HepG2 (cell line): Measurements from ENCODE around the gene NT5DC2. TPM values are rescaled to one million over a fixed set of nuclear protein-coding genes. Genes with fewer than 3 reads are reported as not detected.

ENCODE experiments used
- AGO2 ChIP-seq: fragments of 200-400 bp; formaldehyde crosslinking; optimal IDR thresholded peaks from 2 replicates; pipeline ENCODE3; 2017; ENCODE audit warnings: mild to moderate bottlenecking, low read depth, low read length, moderate library complexity
- CC2D1A ChIP-seq: sonication (generic); formaldehyde crosslinking; IDR thresholded peaks from 2 replicates; pipeline ENCODE4 v1.8.1; 2023; ENCODE audit warnings: mild to moderate bottlenecking, missing genetic modification reagents
- HES4 ChIP-seq: sonication (generic); formaldehyde crosslinking; IDR thresholded peaks from 2 replicates; pipeline ENCODE4 v1.9.0; 2021; ENCODE audit warnings: mild to moderate bottlenecking, missing genetic modification reagents, borderline replicate concordance
- IKZF4 ChIP-seq: sonication (generic); formaldehyde crosslinking; IDR thresholded peaks from 2 replicates; pipeline ENCODE4 v1.5.1; 2020; ENCODE audit warnings: borderline replicate concordance, mild to moderate bottlenecking, low read depth, missing genetic modification reagents; ENCODE audit errors: not compliant biosample characterization
- MED13 ChIP-seq: sonication (generic); formaldehyde crosslinking; IDR thresholded peaks from 2 replicates; pipeline ENCODE4 v1.5.0; 2020; ENCODE audit warnings: missing genetic modification reagents
- NCOA1 ChIP-seq: sonication (generic); formaldehyde crosslinking; IDR thresholded peaks from 2 replicates; pipeline ENCODE4 v1.9.0; 2021; ENCODE audit warnings: missing genetic modification reagents
- PCBP2 ChIP-seq: fragments of 200-400 bp; formaldehyde crosslinking; optimal IDR thresholded peaks from 2 replicates; pipeline ENCODE3; 2018; ENCODE audit warnings: low read length, low read depth; ENCODE audit not compliant: poor library complexity, severe bottlenecking
- PRDM10 ChIP-seq: sonication (generic); formaldehyde crosslinking; IDR thresholded peaks from 2 replicates; pipeline ENCODE4 v1.4.0; 2020; ENCODE audit warnings: low read depth, missing genetic modification reagents
- RARG ChIP-seq: sonication (generic); formaldehyde crosslinking; IDR thresholded peaks from 2 replicates; pipeline ENCODE4 v1.4.0; 2020; ENCODE audit warnings: low read depth, mild to moderate bottlenecking, missing genetic modification reagents
- RBM39 ChIP-seq: fragments of 200-400 bp; formaldehyde crosslinking; IDR thresholded peaks from one replicate; pipeline ENCODE4 v1.6.1; 2018; ENCODE audit warnings: antibody characterized with exemption, mild to moderate bottlenecking, low read depth, low read length; ENCODE audit not compliant: poor library complexity, severe bottlenecking
- SNAI1 ChIP-seq: sonication (generic); formaldehyde crosslinking; IDR thresholded peaks from 2 replicates; pipeline ENCODE4 v1.5.0; 2020; ENCODE audit warnings: mild to moderate bottlenecking, missing genetic modification reagents, borderline replicate concordance
- STAT5B ChIP-seq: sonication (generic); formaldehyde crosslinking; IDR thresholded peaks from 2 replicates; pipeline ENCODE4 v1.4.0; 2020; ENCODE audit warnings: missing genetic modification reagents
- TAF1 ChIP-seq: sonication (generic); formaldehyde crosslinking; IDR thresholded peaks from 2 replicates; pipeline ENCODE4 v1.4.0; 2020; ENCODE audit warnings: missing genetic modification reagents
- TARDBP ChIP-seq: sonication (generic); formaldehyde crosslinking; IDR thresholded peaks from 2 replicates; pipeline ENCODE4 v1.8.0; 2022; ENCODE audit warnings: mild to moderate bottlenecking, missing genetic modification reagents
- TSC22D2 ChIP-seq: sonication (generic); formaldehyde crosslinking; IDR thresholded peaks from 2 replicates; pipeline ENCODE4 v1.5.1; 2020; ENCODE audit warnings: missing genetic modification reagents, mild to moderate bottlenecking, borderline replicate concordance
- ZBTB3 ChIP-seq: sonication (generic); formaldehyde crosslinking; IDR thresholded peaks from 2 replicates; pipeline ENCODE4 v1.4.0; 2020; ENCODE audit warnings: low read depth, mild to moderate bottlenecking, moderate library complexity, missing genetic modification reagents, borderline replicate concordance
- ZBTB42 ChIP-seq: sonication (generic); formaldehyde crosslinking; IDR thresholded peaks from 2 replicates; pipeline ENCODE4 v1.5.0; 2020; ENCODE audit warnings: mild to moderate bottlenecking, missing genetic modification reagents
- ZNF234 ChIP-seq: sonication (generic); formaldehyde crosslinking; conservative IDR thresholded peaks from 2 replicates; pipeline ENCODE4 v1.5.1; 2020; ENCODE audit warnings: mild to moderate bottlenecking, missing genetic modification reagents
- ZNF432 ChIP-seq: sonication (generic); formaldehyde crosslinking; IDR thresholded peaks from 2 replicates; pipeline ENCODE4 v1.5.0; 2020; ENCODE audit warnings: missing genetic modification reagents, mild to moderate bottlenecking, borderline replicate concordance
- ZNF44 ChIP-seq: sonication (generic); formaldehyde crosslinking; IDR thresholded peaks from 2 replicates; pipeline ENCODE4 v1.5.1; 2020; ENCODE audit warnings: mild to moderate bottlenecking, missing genetic modification reagents
- ZNF605 ChIP-seq: sonication (generic); formaldehyde crosslinking; IDR thresholded peaks from 2 replicates; pipeline ENCODE4 v1.8.0; 2022; ENCODE audit warnings: mild to moderate bottlenecking, missing genetic modification reagents
- ZNF75D ChIP-seq: sonication (generic); formaldehyde crosslinking; IDR thresholded peaks from 2 replicates; pipeline ENCODE4 v1.8.1; 2023; ENCODE audit warnings: missing genetic modification reagents, mild to moderate bottlenecking, borderline replicate concordance
- ZSCAN29 ChIP-seq: sonication (generic); formaldehyde crosslinking; conservative IDR thresholded peaks from 2 replicates; pipeline ENCODE4 v1.4.0; 2020; ENCODE audit warnings: mild to moderate bottlenecking, missing genetic modification reagents
- polyA plus RNA-seq, 8 experiments: library from polyadenylated mRNA; depleted of rRNA in 3 of 8; stranded (reverse) in 7 of 8; unstranded in 1 of 8; fragments of >200 nt; fragmentation: Illumina TruSeq in 4 of 8; extraction: Trizol in 4 of 8; gene quantifications; 2 replicates each; pipeline versions ENCODE4 v1.2.1 to v1.2.3, GENCODE V29; 2011 to 2016; ENCODE audit warnings: low read depth in 4 of 8, missing spikeins in 1 of 8, mixed read lengths in 1 of 8; ENCODE audit not compliant: insufficient read depth in 1 of 8
- total RNA-seq, 5 experiments: library from RNA; depleted of rRNA; stranded (reverse); fragments of >200 nt; fragmentation: Illumina TruSeq; extraction: Trizol; gene quantifications; 2 replicates each; pipeline ENCODE4 v1.2.3, GENCODE V29; 2016; ENCODE audit warnings: low read depth in 1 of 5
- TF ChIP-seq, protein P1 (sequence below): fragments of 450-650 bp; IDR thresholded peaks from 2 replicates; pipeline ENCODE4 v1.6.1; 2017

The NT5DC2 gene
- total and polyA plus RNA-seq, 2 of the 13 experiments (the other 11 are each of a cell fraction or from before 2014, with no cell fraction given), result 131 to 240 TPM

DNA sequence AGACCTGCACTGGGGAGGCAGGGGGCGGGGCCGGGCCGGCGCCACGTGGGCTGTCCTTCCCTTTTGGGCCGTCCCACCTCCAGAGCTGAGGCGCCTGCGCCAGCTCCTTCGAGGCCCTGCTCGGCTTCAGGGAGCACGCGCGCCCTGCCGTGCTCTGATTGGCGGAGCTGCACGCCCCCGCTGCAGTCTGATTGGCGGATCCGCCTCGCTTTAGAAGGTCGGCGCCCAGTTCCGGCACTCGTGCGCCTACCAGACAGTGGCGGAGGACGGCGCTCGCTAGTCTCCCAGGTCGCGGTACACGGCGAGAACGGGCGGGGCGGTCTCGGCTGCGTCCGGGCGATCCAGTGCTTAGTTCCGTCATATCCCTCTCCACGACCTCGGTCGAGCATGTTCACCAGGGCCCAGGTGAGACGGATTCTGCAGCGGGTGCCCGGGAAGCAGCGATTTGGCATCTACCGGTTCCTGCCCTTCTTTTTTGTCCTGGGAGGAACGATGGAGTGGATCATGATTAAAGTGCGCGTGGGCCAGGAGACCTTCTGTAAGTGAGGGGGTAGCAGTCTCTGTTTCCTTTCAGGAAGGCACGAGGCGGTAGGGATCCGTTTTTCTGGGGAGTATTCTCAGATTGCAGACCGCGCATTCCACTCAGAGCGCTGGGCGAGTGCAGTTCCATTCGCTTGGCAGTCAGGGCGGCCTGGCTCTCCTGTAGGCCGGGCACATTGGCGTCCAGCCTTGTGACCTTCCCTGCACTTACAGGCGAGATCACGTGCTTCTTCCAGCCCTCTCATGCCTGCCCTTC is 2.9 kb upstream of the NT5DC2 start, which contains the start of gene UQCC5 (continued):
- TF ChIP-seq, protein P1, sequence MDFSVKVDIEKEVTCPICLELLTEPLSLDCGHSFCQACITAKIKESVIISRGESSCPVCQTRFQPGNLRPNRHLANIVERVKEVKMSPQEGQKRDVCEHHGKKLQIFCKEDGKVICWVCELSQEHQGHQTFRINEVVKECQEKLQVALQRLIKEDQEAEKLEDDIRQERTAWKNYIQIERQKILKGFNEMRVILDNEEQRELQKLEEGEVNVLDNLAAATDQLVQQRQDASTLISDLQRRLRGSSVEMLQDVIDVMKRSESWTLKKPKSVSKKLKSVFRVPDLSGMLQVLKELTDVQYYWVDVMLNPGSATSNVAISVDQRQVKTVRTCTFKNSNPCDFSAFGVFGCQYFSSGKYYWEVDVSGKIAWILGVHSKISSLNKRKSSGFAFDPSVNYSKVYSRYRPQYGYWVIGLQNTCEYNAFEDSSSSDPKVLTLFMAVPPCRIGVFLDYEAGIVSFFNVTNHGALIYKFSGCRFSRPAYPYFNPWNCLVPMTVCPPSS, result no peak
- TF ChIP-seq ZNF432, result no peak
- no peak; the same call in 1 of the 2 replicates for TF ChIP-seq ZBTB3
- TF ChIP-seq RBM39, result no peak
- TF ChIP-seq ZBTB42 (CRISPR knock-in tag), result no peak
- TF ChIP-seq PRDM10 (CRISPR knock-in tag), result peak; percentile 45; the same call in 1 of the 2 replicates
- no peak for TF ChIP-seq ZNF234
- TF ChIP-seq RARG (CRISPR knock-in tag), result no peak; the same call in 1 of the 2 replicates
- peak; percentile 87 for TF ChIP-seq MED13 (CRISPR knock-in tag)
- no peak for TF ChIP-seq NCOA1 (CRISPR knock-in tag)
- TF ChIP-seq CC2D1A (CRISPR knock-in tag), result no peak
- no peak for TF ChIP-seq TSC22D2 (CRISPR knock-in tag)
- peak; percentile 67 for TF ChIP-seq TARDBP (CRISPR knock-in tag)
- TF ChIP-seq HES4 (CRISPR knock-in tag), result peak; percentile 98
- TF ChIP-seq ZNF605, result peak; percentile 46
- peak; percentile 62 for TF ChIP-seq IKZF4
- no peak for TF ChIP-seq PCBP2
- TF ChIP-seq ZNF44 (CRISPR knock-in tag), result no peak
- TF ChIP-seq AGO2, result peak; percentile 97
- TF ChIP-seq ZSCAN29 (CRISPR knock-in tag), result no peak; the same call in 1 of the 2 replicates
- TF ChIP-seq ZNF75D (CRISPR knock-in tag), result no peak
- 0 out of 2 replicates have a peak, but pooled peaks have one; percentile 42 for TF ChIP-seq STAT5B (CRISPR knock-in tag)
- TF ChIP-seq SNAI1, result no peak
- TF ChIP-seq TAF1 (CRISPR knock-in tag), result peak; percentile 96
